ENCODE results near the gene ST3GAL5.

ST3GAL5 gene

DNA sequence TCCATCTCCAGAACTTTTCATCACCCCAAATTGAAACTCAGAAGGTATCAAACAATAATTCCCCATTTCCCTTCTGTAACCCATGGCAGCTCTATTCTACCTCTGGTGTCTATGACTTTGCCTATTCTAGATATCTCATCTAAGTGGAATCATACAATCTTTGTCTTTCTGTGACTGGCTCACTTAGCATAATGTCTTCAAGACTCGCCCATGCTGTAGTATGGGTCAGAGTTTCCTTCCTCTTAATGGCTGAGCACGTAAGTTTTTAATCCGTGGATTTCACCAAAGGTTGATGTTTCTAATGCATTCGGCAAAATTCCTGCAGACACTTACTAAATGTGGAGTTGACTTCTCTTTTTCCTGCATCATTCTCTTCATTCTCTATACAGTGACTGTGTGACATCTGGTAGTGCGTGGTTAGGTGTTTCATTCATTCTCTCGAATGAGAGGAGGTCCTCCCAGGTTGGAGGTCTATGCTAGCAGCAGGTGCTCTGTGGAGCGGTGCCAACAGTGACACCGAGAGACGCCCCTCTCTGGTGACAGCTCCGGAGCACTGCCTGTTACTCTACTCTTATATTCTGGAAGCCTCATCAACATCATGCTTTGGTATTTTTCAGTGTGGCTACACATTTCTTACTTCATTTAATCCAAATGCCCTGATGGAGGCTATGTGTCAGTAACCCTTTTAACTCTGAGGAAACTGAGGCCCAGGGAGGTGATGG, 84.9 kb downstream of the ST3GAL5 start:
- peak; percentile 21 for DNase-seq

DNA sequence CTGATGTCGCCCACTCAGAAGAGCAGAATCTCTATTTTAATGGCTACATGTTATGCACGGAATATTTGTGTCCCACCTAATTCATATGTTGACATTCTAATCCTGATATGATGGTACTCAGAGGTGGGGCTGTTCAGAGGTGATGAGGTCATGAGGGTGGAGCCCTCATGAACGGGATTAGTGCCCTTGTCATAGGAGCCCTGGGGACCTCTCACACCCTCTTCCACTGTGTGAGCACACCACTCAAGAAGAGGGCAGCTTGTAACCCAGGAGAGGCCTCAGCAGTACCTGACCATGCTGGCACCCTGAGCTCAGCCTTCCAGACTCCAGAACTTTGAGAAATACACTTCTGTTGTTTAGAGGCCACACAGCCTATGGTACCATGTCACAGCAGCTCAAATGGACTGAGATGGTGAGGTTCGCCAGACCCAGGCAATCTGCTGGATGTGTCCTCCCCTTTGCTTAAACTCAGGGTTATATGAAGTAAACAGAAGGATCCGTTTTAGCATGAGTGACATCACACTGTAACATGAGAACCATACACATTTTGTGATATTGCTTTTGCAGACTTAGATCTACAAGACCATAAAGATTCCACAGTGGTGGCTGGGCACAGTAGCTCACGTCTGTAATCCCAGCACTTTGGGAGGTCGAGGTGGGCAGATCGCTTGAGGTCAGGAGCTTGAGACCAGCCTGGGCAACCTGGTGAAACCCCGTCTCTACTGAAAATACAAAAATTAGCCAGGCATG, 86.3 kb downstream of the ST3GAL5 start:
- DNase-seq = no peak

DNA sequence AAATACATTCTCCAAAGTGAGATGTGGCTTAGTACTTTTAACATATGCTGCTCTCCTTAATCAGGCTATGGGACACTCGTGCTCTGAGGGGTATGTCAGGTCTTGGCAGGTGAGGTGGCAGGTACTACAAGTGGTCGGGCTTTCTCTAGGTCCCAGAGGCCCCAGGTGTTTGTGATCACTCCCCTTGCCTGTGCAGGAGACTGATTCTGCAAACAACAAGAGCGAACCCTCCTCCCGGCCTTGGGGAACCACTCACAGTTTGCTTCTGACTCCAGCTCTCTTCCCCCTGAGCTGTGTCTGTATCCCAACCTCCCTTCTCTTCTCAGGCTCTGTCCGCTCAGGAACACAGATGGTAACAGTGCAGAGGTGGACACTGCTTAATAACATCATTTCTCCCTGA, 86.9 kb downstream of the ST3GAL5 start:
- no peak for DNase-seq

DNA sequence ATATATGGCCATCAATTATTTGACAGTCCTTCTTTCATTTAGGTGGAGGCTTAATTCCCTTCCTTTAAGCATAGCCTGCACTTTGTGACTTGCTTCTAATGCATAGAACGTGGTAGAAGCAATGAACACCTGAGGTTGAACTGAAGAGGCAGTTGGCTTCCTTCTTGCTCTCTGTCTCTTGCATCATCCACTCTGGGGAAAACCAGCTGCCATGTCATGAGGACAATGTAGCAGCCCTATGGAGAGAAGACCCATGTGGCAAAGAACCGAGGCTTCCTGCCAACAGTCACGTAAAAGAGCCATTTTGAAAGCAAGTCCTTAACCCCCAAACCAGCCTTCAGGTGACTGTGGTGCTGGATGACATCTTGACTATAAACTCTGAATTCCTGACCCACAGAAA, 88.2 kb downstream of the ST3GAL5 start:
- peak; percentile 43 for DNase-seq

DNA sequence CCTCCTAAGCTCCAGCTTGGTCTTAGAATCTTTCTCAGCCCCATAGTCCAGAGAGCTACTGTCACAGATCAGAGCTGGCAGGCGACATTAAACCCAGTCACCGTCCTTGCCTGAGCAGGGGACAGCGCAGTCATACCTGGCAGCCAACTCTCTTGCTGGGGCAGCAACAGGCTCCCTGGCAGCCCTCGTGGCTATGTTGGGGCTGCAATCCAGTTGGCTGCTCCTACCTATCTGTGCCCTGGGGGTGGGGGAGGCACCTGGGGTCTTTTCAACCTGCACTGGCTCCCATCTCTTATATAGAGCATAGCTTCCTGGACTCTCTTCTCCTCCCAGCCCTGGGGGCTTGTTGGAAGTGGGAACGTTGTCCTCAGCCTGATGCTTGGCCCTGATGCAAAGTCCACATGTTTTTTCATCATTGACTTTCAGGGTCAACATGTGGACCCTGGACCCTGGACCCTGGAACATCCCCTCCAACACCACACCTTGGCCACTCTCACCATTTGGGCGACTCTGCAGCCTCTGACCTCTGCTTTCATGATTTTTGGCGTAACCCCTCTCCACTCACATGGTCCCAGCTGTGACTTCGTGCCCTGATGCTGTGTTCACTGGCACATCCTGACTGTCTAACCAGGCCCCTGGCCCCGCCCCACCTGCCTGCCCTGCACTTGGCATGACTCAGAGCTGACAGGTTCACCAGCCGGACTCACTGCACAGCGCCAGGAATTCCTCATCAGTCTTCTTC, 89.4 kb downstream of the ST3GAL5 start:
- DNase-seq = no peak

DNA sequence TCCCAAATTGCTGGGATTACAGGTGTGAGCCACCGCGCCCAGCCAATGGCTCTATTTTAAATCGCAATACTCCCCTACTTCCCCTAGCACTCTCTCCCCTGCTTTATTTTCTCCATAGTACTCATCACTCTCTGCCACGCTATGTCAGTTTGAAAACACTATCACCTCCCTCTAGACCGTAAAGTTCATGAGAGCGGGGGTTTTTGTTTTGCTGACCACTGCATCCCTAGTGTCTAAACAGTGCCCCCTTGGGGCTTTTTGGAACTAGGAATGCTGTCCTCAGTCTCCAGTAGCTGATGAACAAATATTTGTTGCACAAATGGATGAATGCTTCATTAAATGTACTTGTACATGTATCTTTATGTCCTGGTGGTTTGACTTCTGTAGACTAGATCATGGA, 90.9 kb downstream of the ST3GAL5 start:
- peak; percentile 59 for DNase-seq

DNA sequence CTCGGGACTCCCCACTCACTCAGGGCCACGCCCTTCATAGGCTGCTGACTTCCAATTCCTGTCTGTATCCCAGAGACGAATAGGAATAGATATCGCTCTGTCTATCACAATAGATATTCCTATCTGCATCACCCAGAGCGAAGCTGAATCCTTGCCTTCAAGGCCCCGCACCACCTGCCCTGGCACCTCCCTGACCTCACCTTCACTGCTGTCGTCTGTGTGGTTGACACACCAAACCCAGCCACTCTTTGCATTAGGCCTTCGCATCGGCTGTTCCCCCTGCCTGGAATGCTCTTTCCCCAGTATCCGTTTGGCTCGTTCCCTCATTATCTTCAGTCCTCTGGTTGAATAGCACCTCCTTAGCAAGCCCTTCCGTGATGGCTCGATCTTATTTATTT, 91.5 kb downstream of the ST3GAL5 start:
- DNase-seq = no peak

DNA sequence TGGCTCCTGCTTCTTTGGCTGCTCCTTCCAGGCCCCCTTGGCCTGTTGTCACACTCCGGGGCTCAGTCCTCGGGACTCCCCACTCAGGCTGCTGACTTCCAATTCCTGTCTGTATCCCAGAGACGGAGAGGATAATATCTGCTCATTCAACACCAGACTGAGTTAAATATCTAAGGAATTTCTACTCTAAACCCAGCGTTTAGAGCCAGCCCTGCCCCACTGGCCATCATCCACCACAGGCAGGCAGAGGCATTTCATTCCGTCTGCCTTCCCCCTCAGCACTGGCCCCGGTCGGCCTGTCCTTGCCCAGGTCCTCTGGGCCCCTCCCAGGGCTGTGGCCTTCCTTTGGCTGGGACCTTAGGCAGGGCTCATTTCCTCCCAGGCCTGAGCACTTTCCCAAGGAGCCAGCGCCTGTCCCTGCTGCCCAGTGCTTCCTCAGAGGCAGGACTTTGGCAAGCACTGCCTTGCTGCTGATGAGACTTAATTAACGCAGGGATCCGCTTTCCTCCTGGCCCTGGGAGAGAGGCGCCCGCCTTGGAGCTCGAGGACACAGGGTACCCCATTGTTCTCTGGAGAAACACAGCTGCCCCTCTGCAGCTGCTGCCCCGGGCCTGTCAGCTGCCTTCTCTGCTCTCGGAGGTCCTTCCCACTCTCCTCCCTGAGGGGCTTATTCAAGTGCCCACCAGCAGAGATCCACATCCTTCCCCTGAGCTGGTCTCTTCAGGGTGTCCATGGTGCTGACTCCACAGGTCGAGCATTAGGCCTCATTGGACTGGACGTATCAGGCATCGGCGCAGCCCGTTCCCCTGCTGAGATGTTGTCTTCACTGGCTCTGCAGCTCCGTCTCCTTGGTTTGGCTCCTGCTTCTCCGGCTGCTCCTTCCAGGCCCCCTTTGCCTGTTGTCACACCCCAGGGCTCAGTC, 92.2 kb downstream of the ST3GAL5 start:
- DNase-seq = no peak

DNA sequence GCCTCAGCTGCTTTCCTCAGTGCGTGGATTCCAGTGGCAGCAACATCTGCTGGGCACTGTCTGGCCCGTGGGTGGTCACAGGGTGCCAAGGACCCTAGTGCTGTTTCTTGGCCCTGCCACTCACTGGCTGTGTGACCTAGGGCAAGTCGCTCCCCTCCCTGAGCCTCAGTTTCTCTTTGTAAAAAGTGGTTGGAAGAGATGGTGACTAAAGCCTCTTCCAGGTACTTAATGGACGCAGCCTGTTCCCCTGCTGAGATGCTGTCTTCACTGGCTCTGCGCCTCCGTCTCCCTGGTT, 92.8 kb downstream of the ST3GAL5 start:
- DNase-seq = no peak

DNA sequence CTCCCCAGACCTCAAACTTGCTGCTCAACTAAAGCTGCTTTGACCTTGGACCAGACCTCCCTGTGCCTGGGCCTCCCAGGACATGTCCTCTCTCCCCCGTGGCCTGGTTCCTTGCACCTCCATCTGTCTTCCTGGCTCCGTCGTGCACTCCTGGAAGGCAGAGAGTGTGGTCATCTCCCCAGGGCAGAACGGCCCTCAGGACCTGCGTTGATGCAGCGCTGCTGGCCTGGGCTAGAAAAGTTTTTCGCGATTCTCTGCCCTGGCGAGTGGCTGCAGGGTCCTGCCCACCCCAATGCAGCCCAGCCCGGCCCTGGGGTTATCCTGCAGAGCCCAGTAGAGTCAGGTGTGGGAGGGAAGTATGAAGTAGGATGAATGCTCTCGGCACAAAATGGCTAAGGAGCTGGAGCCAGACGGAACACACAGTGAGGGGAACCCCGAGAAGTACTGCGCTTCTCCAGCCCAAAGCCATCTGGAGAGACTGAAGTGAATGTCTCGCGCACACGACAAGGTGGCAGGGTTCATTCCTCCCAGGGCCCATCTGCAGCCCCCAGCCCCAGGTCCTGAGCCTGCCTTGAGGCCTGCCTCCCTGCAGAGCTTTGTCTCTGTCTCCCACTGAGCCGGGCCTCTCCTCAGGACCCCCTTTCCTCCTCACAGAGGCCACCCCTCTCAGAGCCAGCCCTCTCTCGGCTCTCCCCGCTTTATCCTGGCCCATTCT, 93.3 kb downstream of the ST3GAL5 start:
- DNase-seq = no peak

DNA sequence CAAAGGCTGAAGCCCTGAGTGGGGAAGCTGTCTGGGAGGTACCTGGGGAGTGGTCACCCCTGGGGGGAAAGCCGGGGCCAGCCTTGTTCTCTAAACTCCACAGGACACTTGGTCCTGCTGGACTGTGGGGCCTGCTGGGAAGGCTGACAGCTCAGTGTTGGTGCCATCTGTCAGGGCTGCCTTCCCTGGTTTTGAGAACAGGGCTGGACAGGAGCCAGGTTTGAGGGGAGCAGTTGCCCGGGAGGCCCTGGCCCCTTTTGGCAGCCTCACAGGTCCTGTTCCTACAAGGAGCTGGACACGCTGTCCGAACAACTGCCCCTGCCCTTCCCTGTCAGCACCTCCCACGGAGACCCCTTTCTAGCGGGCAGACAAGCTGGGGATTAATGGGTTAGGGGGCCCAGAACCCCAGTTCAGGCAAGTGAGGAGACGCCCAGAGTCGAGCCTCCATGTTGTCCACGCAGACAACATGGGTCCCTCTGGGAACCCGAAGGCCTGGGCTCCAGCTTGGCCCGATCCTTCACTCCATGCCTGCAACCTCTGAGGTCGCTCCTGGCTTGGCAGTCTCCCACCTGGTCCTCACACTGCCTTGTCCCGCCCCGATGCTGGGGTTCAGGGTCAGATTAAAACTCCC, 94.2 kb downstream of the ST3GAL5 start:
- no peak for DNase-seq

DNA sequence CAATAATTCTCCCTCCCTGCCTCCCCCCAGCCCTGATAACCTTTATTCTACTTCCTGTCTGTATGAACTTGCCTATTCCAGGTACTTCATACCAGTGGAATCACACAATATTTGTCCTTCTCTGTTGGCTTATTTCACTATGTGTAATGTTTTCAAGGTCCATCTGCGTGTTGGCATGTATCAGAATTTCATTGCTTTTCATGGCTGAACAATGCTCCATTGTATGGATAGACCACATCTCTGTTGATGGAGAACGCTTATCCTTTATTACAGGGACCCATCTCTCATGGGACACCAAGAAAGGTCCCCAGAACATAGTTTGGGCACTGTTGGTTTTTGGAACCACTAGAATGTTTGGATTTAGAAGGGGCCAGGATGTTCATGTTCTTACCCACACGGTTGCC, 94.8 kb downstream of the ST3GAL5 start:
- DNase-seq = no peak

DNA sequence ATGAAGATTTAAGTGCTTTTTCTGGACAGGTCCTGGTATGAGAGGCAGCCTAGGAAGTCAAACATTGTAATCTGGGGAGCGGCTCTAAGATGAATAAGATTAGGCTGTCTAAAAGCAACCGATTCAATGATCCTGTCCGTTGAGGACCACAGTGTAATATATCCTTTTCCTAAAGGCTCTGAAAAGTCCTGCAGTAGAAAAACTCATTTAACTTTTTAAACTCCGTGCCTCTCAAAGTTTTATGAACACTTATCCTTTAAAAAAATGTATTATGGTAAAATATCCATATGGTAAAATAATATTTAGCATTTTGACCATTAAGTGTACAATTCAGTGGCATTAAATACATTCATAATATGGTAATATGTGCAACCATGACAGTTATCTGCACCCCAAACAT, 95.2 kb downstream of the ST3GAL5 start:
- no peak for DNase-seq

DNA sequence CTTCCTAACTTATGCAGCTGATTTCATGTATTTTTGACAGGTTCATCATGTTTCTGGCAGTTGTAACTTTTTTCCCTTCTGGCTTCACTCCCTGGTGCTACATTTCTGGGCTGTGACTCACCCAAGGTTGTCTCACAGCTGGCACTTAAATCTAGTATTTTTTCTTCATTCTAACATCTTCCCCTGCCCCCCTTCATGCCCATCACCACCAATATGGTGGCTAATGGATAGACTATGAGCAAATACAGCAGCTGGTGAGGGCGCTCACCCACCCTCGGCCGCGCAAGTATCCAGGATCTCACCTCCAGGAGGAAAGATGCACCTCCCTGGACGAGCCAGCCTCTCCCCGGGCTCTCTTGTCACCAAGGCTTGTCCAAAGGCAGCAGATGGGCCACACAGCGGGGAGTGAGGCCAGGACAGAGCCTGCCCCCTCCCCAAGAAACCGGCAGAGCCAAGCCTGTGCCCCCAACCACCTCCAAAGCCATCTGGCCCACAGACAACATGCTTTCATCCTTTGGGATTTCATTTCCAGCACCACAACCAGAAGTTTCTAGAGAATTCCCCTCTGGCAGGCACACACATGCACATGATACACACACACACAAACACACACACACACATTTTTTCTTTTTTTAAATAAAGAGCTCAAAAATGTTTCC, 95.9 kb downstream of the ST3GAL5 start:
- DNase-seq = no peak

DNA sequence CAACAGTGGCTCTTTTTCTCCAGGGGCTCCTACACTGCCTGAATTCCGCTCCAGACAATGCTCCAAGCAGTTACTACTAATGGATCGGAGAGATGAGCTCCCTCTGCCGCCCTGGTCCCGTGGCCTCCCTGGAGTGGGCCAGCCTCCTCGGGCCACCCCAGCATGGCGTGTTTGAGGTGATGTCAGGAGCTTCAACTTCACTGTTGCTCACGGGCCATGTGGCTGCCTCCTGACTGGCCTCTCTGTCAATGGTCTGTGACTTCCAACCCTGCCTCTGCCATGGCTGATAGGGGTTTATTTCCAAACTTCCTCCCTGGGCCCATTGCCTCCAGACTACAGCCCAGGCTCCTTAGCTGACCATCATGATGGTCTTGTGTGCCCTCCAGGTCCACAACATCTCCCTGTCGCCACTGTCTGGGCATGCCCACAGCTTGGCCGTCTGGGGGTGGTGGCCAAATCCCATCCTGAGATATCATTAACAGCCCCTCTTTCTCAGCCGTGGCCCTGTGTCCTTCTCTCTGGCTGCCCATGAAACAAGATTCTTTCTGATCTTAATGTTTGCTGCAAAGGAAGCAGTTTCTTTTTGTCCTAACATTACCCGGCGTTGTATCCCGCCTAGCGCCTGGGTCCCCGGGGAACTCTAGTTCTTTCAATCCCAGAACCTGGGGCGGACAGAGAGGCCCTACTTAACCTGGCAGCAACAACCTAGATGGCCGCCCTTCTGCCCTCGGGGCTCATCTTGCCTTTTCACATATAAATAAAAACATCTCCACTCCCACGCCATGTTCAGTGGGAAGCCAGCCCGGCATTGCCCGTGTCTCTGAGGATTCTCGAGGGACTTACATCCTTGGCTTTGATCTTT, 96.9 kb downstream of the ST3GAL5 start:
- no peak for DNase-seq

DNA sequence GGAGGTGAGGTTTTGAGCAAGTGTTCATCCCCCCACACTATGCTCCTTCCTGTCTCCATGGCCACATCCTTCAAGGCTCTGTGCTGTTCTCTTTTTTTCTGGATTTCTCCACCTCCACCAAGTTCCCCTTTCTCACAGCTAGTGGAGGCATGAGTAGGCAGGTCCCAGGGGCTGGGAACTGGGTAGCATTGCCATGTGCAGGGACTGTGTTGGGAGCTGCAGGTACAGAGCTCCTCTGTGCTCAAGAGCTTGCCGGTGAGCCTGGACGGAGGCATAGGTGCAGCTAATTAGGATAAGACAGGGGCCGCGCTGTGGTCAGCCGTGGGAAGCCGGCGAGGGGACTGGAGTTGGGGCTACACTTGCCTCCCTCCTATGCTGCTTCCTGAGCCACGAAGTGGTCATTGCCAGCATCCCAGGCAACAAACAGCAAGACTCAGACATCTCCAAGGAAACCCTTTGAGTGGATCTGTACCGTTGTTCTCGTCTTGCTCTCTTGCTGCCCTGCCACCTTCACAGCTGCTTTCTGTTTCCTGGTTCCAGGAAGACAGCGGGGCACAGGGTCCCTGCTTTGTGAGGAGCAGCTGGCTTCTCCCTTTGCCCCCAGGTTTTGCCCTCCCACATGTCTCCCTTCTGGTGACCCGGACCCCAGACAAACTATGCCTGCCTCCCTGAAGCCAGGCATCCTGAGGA, 98.1 kb downstream of the ST3GAL5 start:
- peak; percentile 75 for DNase-seq

DNA sequence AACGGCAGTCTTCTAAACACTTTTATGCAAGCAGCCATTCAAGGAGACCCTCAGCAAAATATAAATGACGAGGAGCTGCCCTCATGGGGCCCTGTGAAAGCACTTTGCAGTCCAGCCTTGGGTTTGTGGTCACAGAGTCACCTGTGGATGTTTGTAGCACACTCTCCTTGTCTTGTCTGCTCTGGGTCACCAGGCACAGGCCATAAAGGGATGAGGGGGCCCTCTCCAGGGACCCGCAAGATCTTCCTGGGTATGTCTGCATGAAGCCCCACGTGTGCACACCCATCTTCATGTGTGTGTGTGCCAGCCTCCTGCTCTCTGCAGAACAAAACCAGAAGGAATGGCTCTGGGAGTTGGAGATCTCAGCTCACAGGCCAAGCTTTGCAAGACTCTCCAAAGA, 98.8 kb downstream of the ST3GAL5 start:
- no peak for DNase-seq

DNA sequence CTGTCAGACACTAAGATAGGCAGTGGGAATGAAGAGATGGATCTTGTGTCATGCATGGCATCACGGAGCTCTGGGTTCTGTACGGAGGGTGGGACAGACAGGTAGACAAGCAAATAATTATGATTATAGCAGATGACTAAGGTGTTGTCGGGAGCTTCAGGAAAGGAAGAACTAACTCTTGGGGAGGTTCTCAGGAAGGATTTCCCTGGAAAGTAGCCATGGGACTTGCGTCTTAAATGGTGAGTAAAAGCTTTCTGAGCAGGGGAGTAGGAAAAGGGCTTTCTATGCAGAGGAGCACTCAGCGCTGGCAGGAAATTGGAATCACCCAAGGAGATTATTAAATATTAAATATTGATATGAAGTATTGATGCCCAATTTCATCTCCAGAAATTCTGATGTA, 99.5 kb downstream of the ST3GAL5 start:
- no peak for DNase-seq

DNA sequence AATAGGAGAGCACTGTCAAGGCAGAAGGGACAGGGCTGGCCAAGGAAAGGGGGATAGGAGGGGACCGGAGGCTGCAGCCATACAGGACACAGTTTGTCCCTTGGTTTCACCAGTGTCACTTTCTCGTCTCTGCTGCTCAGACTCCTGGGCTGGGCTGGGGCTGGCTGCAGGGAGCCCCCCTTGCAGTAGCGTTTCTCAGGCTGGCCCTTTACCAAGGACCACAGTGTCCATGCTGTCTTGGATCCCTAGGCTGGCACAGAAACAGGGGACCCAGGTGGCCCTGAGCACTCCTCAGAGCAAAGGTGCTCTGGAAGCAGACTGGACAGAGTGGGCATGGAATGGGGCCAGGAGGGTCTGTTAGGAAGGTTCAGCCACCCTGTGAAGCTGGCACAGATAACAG, 100.2 kb downstream of the ST3GAL5 start:
- no peak for DNase-seq

DNA sequence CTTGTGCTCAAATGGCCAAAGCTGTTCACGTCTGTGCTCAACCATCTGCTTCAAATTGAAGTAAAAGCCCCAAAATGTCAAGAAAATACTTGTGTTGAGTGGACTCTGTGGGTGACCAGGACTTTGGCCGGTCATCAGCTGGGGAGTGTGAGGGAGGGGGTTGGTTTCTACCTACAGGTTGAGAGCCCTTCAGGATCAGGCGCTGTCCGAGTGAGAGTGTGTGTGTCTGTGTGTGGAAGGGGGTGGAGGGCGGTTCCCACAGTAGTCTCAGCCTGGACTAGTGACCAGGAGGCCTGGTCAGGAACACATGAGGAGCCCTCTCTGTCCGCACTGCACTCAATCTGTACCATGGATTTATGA, 100.8 kb downstream of the ST3GAL5 start:
- DNase-seq = no peak

Data from suppressor macrophage treated with lipopolysaccharide for 4 hours (primary cell).